Right kidney (tissue), 1 donor: ENCODE results near the gene TXNRD1.

Experiments used
- DNase-seq: peaks from one replicate; pipeline ENCODE4 v3.0.0-alpha.2; 2016

TXNRD1 gene

GRCh38 chr12:104350211-104351056, 134.9 kb downstream of the TXNRD1 start:
- no peak for DNase-seq

- no peak for DNase-seq
Observed at GRCh38 chr12:104351057-104351983, 135.7 kb downstream of the TXNRD1 start.

- no peak for DNase-seq
Observed at GRCh38 chr12:104352106-104352713, 136.6 kb downstream of the TXNRD1 start.

GRCh38 chr12:104353012-104353981, 137.7 kb downstream of the TXNRD1 start:
- DNase-seq = no peak

- no peak for DNase-seq
Observed at GRCh38 chr12:104354167-104354867, 138.7 kb downstream of the TXNRD1 start.

- no peak for DNase-seq
Observed at GRCh38 chr12:104354868-104355570, 139.4 kb downstream of the TXNRD1 start.

- no peak for DNase-seq
Observed at GRCh38 chr12:104355630-104356029, 140.1 kb downstream of the TXNRD1 start.

GRCh38 chr12:104356231-104357115, 140.9 kb downstream of the TXNRD1 start:
- no peak for DNase-seq

GRCh38 chr12:104357421-104357952, 141.9 kb downstream of the TXNRD1 start:
- no peak for DNase-seq

- peak; percentile 15 for DNase-seq
Observed at GRCh38 chr12:104358353-104359003, 142.9 kb downstream of the TXNRD1 start.

GRCh38 chr12:104359216-104359615, 143.6 kb downstream of the TXNRD1 start:
- DNase-seq = no peak

GRCh38 chr12:104360157-104360556, 144.6 kb downstream of the TXNRD1 start:
- no peak for DNase-seq

- no peak for DNase-seq
Observed at GRCh38 chr12:104360983-104361707, 145.6 kb downstream of the TXNRD1 start.

GRCh38 chr12:104365921-104366410, 150.4 kb downstream of the TXNRD1 start:
- DNase-seq = no peak

- no peak for DNase-seq
Observed at GRCh38 chr12:104369708-104370107, 154.1 kb downstream of the TXNRD1 start.

- no peak for DNase-seq
Observed at GRCh38 chr12:104371043-104371870, 155.7 kb downstream of the TXNRD1 start.
